ENCODE results near the gene CMTM2. TPM values are rescaled to one million over a fixed set of nuclear protein-coding genes. Genes with fewer than 3 reads are reported as not detected.

Gene CMTM2
- total and polyA plus RNA-seq, 12 donors = 0.17 to 0.80 (median 0.55) TPM; not detected in 9

- WGBS, 4 donors = 88 to 94% (median 91%) methylated on average over 4 of the region's 4 CpGs
- Histone ChIP-seq H3K4me1 (replicated peaks in 1 of 2) (peaks cover 0 to 6% of the 10 kb centered on the region in 2 donors), H3K4me3 (no peak overlapping the region), H3K27me3 (no peaks in the 10 kb centered on the region), H3K36me3 (replicated peaks in 1 of 2) (no peaks in the 10 kb centered on the region), H3K9me3 (replicated peaks in 1 of 3) (no peaks in the 10 kb centered on the region), H3K27ac (no peak overlapping the region)
- TF ChIP-seq CTCF (IDR thresholded peaks at IDR 0.05) = no peak
- TF ChIP-seq POLR2A (IDR thresholded peaks at IDR 0.05) = no peak
- intact Hi-C loops (cut with DNase I) = no loop called here
- no peak for DNase-seq
Observed at GRCh38 chr16:66634527-66635196, 55.4 kb downstream of the CMTM2 start.

- peaks cover 0 to 6% of the 10 kb centered on the region in 2 donors for H3K4me1 ChIP-seq (replicated peaks in 1 of 2)
- 83 to 86% (median 86%) methylated on average over 5 to 6 of the region's 6 CpGs for WGBS, 4 donors
- intact Hi-C loops (cut with DNase I) = no loop called here
- H3K36me3 ChIP-seq (replicated peaks in 1 of 2) = no peaks in the 10 kb centered on the region
- H3K27ac ChIP-seq = no peak overlapping the region
- no peak for DNase-seq
- no peak for TF ChIP-seq POLR2A (IDR thresholded peaks at IDR 0.05)
- no peak for TF ChIP-seq CTCF (IDR thresholded peaks at IDR 0.05)
- no peaks in the 10 kb centered on the region for H3K27me3 ChIP-seq
- H3K4me3 ChIP-seq = no peak overlapping the region
- H3K9me3 ChIP-seq (replicated peaks in 1 of 3) = no peaks in the 10 kb centered on the region
Observed at GRCh38 chr16:66635406-66635805, 56.1 kb downstream of the CMTM2 start.

GRCh38 chr16:66636199-66636598, 56.9 kb downstream of the CMTM2 start:
- Histone ChIP-seq H3K9me3 (replicated peaks in 1 of 3) (no peaks in the 10 kb centered on the region), H3K36me3 (replicated peaks in 1 of 2) (no peaks in the 10 kb centered on the region), H3K27ac (no peak overlapping the region), H3K27me3 (no peaks in the 10 kb centered on the region), H3K4me3 (no peak overlapping the region), H3K4me1 (replicated peaks in 1 of 2) (peaks cover 0 to 6% of the 10 kb centered on the region in 2 donors)
- TF ChIP-seq CTCF (IDR thresholded peaks at IDR 0.05) = no peak
- no peak for TF ChIP-seq POLR2A (IDR thresholded peaks at IDR 0.05)
- DNase-seq = peak in 1 of 7 donors; percentile 26
- 56 to 70% (median 65%) methylated on average over 5 of the region's 5 CpGs for WGBS, 4 donors
- intact Hi-C loops (cut with DNase I) = no loop called here

- Histone ChIP-seq H3K27me3 (no peaks in the 10 kb centered on the region), H3K4me3 (no peak overlapping the region), H3K27ac (no peak overlapping the region), H3K4me1 (replicated peaks in 1 of 2) (peaks cover 0 to 6% of the 10 kb centered on the region in 2 donors), H3K9me3 (replicated peaks in 1 of 3) (no peaks in the 10 kb centered on the region), H3K36me3 (replicated peaks in 1 of 2) (no peaks in the 10 kb centered on the region)
- no peak for DNase-seq
- TF ChIP-seq POLR2A (IDR thresholded peaks at IDR 0.05) = no peak
- TF ChIP-seq CTCF (IDR thresholded peaks at IDR 0.05) = no peak
- intact Hi-C loops (cut with DNase I) = no loop called here
- WGBS, 4 donors = 80 to 98% (median 92%) methylated on average over 3 of the region's 3 CpGs
Observed at GRCh38 chr16:66637806-66638205, 58.5 kb downstream of the CMTM2 start.

Small RNAs within 50 kb of the gene (small RNA-seq; reads per million reads assigned to genes)
- gene CKLF-CMTM1 = 0 reads per million in 2 donors

Other genes with a start within 250 kb of the CMTM2 start
- gene CDH5, start 212.8 kb upstream of the CMTM2 start, total RNA-seq = 10 to 100 TPM; 19.0 to 50.9 (median 30.4) TPM
- gene CDH5, start 212.8 kb upstream of the CMTM2 start, polyA plus RNA-seq = 10 to 100 TPM; 13.8 to 24.0 (median 15.0) TPM
- gene BEAN1, start 152.2 kb upstream of the CMTM2 start, total RNA-seq = under 1 TPM in 7 of 9 donors, not detected in 2; 0.11 to 0.54 (median 0.17) TPM
- gene BEAN1, start 152.2 kb upstream of the CMTM2 start, polyA plus RNA-seq = under 1 TPM; 0.16 to 0.29 (median 0.20) TPM
- 10 to 100 TPM; 43.0 to 78.9 (median 66.6) TPM for gene TK2, start 29.3 kb upstream of the CMTM2 start, total RNA-seq
- gene TK2, start 29.3 kb upstream of the CMTM2 start, polyA plus RNA-seq = 10 to 100 TPM; 24.9 to 45.3 (median 29.8) TPM
- 10 to 100 TPM; 19.6 to 67.9 (median 44.3) TPM for gene CKLF, start 26.9 kb upstream of the CMTM2 start, total RNA-seq
- gene CKLF, start 26.9 kb upstream of the CMTM2 start, polyA plus RNA-seq = 10 to 100 TPM; 23.6 to 32.8 (median 26.2) TPM
- gene CMTM1, start 13.0 kb upstream of the CMTM2 start, total RNA-seq = 1 to 10 TPM in 7 of 9 donors, under 1 TPM in 2; 0.36 to 9.1 (median 3.1) TPM
- gene CMTM1, start 13.0 kb upstream of the CMTM2 start, polyA plus RNA-seq = 1 to 10 TPM in 1 of 3 donors, under 1 TPM in 1, not detected in 1; 0.34 to 1.4 TPM
- 10 to 100 TPM; 12.2 to 31.8 (median 24.0) TPM for gene CMTM3, start 25.2 kb downstream of the CMTM2 start, total RNA-seq
- gene CMTM3, start 25.2 kb downstream of the CMTM2 start, polyA plus RNA-seq = 10 to 100 TPM in 2 of 3 donors, 1 to 10 TPM in 1; 6.4 to 30.0 (median 25.2) TPM
- gene CMTM4, start 117.3 kb downstream of the CMTM2 start, total RNA-seq = 10 to 100 TPM; 14.3 to 35.3 (median 20.9) TPM
- 10 to 100 TPM in 1 of 3 donors, 1 to 10 TPM in 2; 9.2 to 10.6 (median 9.5) TPM for gene CMTM4, start 117.3 kb downstream of the CMTM2 start, polyA plus RNA-seq
- 100 to 1,000 TPM in 4 of 9 donors, 10 to 100 TPM in 5; 61.1 to 234 (median 98.2) TPM for gene DYNC1LI2, start 172.1 kb downstream of the CMTM2 start, total RNA-seq
- 10 to 100 TPM; 39.3 to 92.6 (median 74.3) TPM for gene DYNC1LI2, start 172.1 kb downstream of the CMTM2 start, polyA plus RNA-seq
- under 1 TPM in 1 of 9 donors, not detected in 8; 0.06 TPM for gene TERB1, start 222.1 kb downstream of the CMTM2 start, total RNA-seq
- gene TERB1, start 222.1 kb downstream of the CMTM2 start, polyA plus RNA-seq = not detected